SK-N-SH (cell line): ENCODE data around the gene ARHGEF10L.

Experiments
- CTCF ChIP-seq: fragments of 200-600 bp; sonication (generic); IDR thresholded peaks from 2 replicates; pipeline ENCODE4 v1.6.1; 2017; ENCODE audit warnings: antibody characterized with exemption, mild to moderate bottlenecking, moderate library complexity
- ELF1 ChIP-seq: IDR thresholded peaks from 2 replicates; pipeline ENCODE4 v1.4.0; 2012
- EP300 ChIP-seq, 2 experiments: IDR thresholded peaks; 2 replicates each; pipeline versions ENCODE4 v1.4.0 to v1.6.1; 2012; ENCODE audit warnings: borderline replicate concordance in 1 of 2, low read depth in 1 of 2, low read length in 1 of 2
- IRF3 ChIP-seq: fragments of 150-350 bp; IDR thresholded peaks from 2 replicates; pipeline ENCODE4 v1.6.1; 2016; ENCODE audit warnings: mild to moderate bottlenecking, low read depth, low read length
- MXI1 ChIP-seq: IDR thresholded peaks from 2 replicates; pipeline ENCODE4 v1.6.1; 2012; ENCODE audit warnings: mild to moderate bottlenecking, low read depth, low read length, improper control_type of control experiment
- NFIC ChIP-seq: IDR thresholded peaks from 2 replicates; pipeline ENCODE4 v1.4.0; 2012; ENCODE audit warnings: borderline replicate concordance
- POLR2AphosphoS5 ChIP-seq: IDR thresholded peaks from 2 replicates; pipeline ENCODE4 v1.6.1; 2012; ENCODE audit warnings: low read depth, low read length
- RAD21 ChIP-seq: IDR thresholded peaks from 2 replicates; pipeline ENCODE4 v1.6.1; 2012; ENCODE audit warnings: mild to moderate bottlenecking, low read length
- RCOR1 ChIP-seq: fragments of 150-350 bp; IDR thresholded peaks from 2 replicates; pipeline ENCODE4 v1.6.1; 2017; ENCODE audit warnings: antibody characterized with exemption, low read length
- REST ChIP-seq: IDR thresholded peaks from 2 replicates; pipeline ENCODE4 v1.6.1; 2012; ENCODE audit warnings: mild to moderate bottlenecking, low read depth, low read length, moderate library complexity
- SMC3 ChIP-seq: IDR thresholded peaks from 2 replicates; pipeline ENCODE4 v1.6.1; 2012; ENCODE audit warnings: low read depth, low read length, improper control_type of control experiment
- TAF1 ChIP-seq: IDR thresholded peaks from 2 replicates; pipeline ENCODE4 v1.6.1; 2012; ENCODE audit warnings: low read depth, mild to moderate bottlenecking, low read length, moderate library complexity, borderline replicate concordance
- YY1 ChIP-seq: IDR thresholded peaks from 2 replicates; pipeline ENCODE4 v1.4.0; 2012; ENCODE audit warnings: low read depth, mild to moderate bottlenecking
- ZBTB33 ChIP-seq: IDR thresholded peaks from 2 replicates; pipeline ENCODE4 v1.4.0; 2012; ENCODE audit warnings: low read depth, borderline replicate concordance

GRCh38 chr1:17498214-17498613, 41.3 kb upstream of the ARHGEF10L start:
- TF ChIP-seq RAD21, result no peak
- TF ChIP-seq YY1, result no peak
- TF ChIP-seq TAF1, result no peak
- TF ChIP-seq SMC3, result no peak
- no peak for TF ChIP-seq CTCF
- TF ChIP-seq REST, result no peak
- no peak for TF ChIP-seq IRF3
- TF ChIP-seq ELF1, result no peak
- TF ChIP-seq ZBTB33, result no peak
- TF ChIP-seq NFIC, result no peak
- TF ChIP-seq RCOR1, result no peak
- TF ChIP-seq POLR2AphosphoS5, result no peak
- TF ChIP-seq EP300 (IDR thresholded peaks at IDR 0.05; ENCODE audit: borderline replicate concordance in 1 of 2, low read depth in 1 of 2, low read length in 1 of 2), result no peak
- no peak for TF ChIP-seq MXI1
